K562 (cell line): ENCODE results near the gene OLIG3. TPM values are rescaled to one million over a fixed set of nuclear protein-coding genes. Genes with fewer than 3 reads are reported as not detected.

Source experiments
- ARID1B ChIP-seq: fragments of 450-650 bp; IDR thresholded peaks from 2 replicates; pipeline ENCODE4 v1.6.1; 2016; ENCODE audit warnings: antibody characterized with exemption, mild to moderate bottlenecking, inconsistent platforms
- ATF2 ChIP-seq: sonication (generic); formaldehyde crosslinking; IDR thresholded peaks from 2 replicates; pipeline ENCODE4 v1.8.1; 2022; ENCODE audit warnings: missing genetic modification reagents
- CSDE1 ChIP-seq, 2 experiments: fragments of 450-650 bp; IDR thresholded peaks; 2 replicates each; pipeline ENCODE4 v1.6.1; 2016; ENCODE audit warnings: mild to moderate bottlenecking in 1 of 2
- KDM4B ChIP-seq, 2 experiments: fragments of 450-650 bp in 1 of 2; sonication (generic) in 1 of 2; IDR thresholded peaks; 2 replicates each; pipeline ENCODE4 v1.6.1; 2016 to 2017; ENCODE audit warnings: borderline replicate concordance in 2 of 2, antibody characterized with exemption in 1 of 2, low read depth in 1 of 2, mild to moderate bottlenecking in 1 of 2
- polyA plus RNA-seq, 8 experiments: library from polyadenylated mRNA; depleted of rRNA in 4 of 8; stranded (reverse) in 5 of 8; unstranded in 3 of 8; fragments of >200 nt; fragmentation: Nextera tagmentation in 2 of 8; fragmentation: Illumina TruSeq in 1 of 8; extraction: Ambion mirVana in 2 of 8; extraction: Trizol in 1 of 8; gene quantifications; 2 replicates each; pipeline versions ENCODE4 v1.2.1 to v1.2.3, GENCODE V29; 2011 to 2014; ENCODE audit warnings: inconsistent platforms in 1 of 8, missing spikeins in 1 of 8
- total RNA-seq, 7 experiments: library from RNA; depleted of rRNA in 6 of 7; stranded (reverse); fragments of >200 nt in 6 of 7; fragmentation: Illumina TruSeq in 2 of 7; extraction: Trizol in 2 of 7; gene quantifications; 2 replicates each; pipeline versions ENCODE4 v1.2.1 to v1.2.3, GENCODE V29; 2011 to 2021; ENCODE audit warnings: low replicate concordance in 1 of 7
- TF ChIP-seq, protein P1 (sequence below): fragments of 450-650 bp; IDR thresholded peaks from 2 replicates; pipeline ENCODE4 v1.6.1; 2016; ENCODE audit warnings: mild to moderate bottlenecking, moderate library complexity

The OLIG3 gene
- total and polyA plus RNA-seq, 9 of the 15 experiments (the other 6 are each of a cell fraction or from before 2014, with no cell fraction given) = not detected

- no peak for TF ChIP-seq ATF2
- TF ChIP-seq, protein P1, sequence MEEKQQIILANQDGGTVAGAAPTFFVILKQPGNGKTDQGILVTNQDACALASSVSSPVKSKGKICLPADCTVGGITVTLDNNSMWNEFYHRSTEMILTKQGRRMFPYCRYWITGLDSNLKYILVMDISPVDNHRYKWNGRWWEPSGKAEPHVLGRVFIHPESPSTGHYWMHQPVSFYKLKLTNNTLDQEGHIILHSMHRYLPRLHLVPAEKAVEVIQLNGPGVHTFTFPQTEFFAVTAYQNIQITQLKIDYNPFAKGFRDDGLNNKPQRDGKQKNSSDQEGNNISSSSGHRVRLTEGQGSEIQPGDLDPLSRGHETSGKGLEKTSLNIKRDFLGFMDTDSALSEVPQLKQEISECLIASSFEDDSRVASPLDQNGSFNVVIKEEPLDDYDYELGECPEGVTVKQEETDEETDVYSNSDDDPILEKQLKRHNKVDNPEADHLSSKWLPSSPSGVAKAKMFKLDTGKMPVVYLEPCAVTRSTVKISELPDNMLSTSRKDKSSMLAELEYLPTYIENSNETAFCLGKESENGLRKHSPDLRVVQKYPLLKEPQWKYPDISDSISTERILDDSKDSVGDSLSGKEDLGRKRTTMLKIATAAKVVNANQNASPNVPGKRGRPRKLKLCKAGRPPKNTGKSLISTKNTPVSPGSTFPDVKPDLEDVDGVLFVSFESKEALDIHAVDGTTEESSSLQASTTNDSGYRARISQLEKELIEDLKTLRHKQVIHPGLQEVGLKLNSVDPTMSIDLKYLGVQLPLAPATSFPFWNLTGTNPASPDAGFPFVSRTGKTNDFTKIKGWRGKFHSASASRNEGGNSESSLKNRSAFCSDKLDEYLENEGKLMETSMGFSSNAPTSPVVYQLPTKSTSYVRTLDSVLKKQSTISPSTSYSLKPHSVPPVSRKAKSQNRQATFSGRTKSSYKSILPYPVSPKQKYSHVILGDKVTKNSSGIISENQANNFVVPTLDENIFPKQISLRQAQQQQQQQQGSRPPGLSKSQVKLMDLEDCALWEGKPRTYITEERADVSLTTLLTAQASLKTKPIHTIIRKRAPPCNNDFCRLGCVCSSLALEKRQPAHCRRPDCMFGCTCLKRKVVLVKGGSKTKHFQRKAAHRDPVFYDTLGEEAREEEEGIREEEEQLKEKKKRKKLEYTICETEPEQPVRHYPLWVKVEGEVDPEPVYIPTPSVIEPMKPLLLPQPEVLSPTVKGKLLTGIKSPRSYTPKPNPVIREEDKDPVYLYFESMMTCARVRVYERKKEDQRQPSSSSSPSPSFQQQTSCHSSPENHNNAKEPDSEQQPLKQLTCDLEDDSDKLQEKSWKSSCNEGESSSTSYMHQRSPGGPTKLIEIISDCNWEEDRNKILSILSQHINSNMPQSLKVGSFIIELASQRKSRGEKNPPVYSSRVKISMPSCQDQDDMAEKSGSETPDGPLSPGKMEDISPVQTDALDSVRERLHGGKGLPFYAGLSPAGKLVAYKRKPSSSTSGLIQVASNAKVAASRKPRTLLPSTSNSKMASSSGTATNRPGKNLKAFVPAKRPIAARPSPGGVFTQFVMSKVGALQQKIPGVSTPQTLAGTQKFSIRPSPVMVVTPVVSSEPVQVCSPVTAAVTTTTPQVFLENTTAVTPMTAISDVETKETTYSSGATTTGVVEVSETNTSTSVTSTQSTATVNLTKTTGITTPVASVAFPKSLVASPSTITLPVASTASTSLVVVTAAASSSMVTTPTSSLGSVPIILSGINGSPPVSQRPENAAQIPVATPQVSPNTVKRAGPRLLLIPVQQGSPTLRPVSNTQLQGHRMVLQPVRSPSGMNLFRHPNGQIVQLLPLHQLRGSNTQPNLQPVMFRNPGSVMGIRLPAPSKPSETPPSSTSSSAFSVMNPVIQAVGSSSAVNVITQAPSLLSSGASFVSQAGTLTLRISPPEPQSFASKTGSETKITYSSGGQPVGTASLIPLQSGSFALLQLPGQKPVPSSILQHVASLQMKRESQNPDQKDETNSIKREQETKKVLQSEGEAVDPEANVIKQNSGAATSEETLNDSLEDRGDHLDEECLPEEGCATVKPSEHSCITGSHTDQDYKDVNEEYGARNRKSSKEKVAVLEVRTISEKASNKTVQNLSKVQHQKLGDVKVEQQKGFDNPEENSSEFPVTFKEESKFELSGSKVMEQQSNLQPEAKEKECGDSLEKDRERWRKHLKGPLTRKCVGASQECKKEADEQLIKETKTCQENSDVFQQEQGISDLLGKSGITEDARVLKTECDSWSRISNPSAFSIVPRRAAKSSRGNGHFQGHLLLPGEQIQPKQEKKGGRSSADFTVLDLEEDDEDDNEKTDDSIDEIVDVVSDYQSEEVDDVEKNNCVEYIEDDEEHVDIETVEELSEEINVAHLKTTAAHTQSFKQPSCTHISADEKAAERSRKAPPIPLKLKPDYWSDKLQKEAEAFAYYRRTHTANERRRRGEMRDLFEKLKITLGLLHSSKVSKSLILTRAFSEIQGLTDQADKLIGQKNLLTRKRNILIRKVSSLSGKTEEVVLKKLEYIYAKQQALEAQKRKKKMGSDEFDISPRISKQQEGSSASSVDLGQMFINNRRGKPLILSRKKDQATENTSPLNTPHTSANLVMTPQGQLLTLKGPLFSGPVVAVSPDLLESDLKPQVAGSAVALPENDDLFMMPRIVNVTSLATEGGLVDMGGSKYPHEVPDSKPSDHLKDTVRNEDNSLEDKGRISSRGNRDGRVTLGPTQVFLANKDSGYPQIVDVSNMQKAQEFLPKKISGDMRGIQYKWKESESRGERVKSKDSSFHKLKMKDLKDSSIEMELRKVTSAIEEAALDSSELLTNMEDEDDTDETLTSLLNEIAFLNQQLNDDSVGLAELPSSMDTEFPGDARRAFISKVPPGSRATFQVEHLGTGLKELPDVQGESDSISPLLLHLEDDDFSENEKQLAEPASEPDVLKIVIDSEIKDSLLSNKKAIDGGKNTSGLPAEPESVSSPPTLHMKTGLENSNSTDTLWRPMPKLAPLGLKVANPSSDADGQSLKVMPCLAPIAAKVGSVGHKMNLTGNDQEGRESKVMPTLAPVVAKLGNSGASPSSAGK = no peak
- no peak for TF ChIP-seq CSDE1 (IDR thresholded peaks at IDR 0.05)
- no peak for TF ChIP-seq ARID1B
- TF ChIP-seq KDM4B (IDR thresholded peaks at IDR 0.05; ENCODE audit: borderline replicate concordance in 2 of 2, low read depth in 1 of 2) = no peak
Observed at GRCh38 chr6:137496368-137496767, 2.2 kb upstream of the OLIG3 start (continued).
